NCI-H128 (cell line): ENCODE results near the gene NLK.
"Not testable (repeated sequence)": the region's sequence is repeated elsewhere in the genome, so short reads cannot be mapped to it uniquely, and the experiment has no call there.

Experiments used
- DNase-seq: peaks from one replicate; lab custom pipeline; 2025; ENCODE audit not compliant: unreplicated experiment; lab: John Stamatoyannopoulos, UW

NLK gene

DNA sequence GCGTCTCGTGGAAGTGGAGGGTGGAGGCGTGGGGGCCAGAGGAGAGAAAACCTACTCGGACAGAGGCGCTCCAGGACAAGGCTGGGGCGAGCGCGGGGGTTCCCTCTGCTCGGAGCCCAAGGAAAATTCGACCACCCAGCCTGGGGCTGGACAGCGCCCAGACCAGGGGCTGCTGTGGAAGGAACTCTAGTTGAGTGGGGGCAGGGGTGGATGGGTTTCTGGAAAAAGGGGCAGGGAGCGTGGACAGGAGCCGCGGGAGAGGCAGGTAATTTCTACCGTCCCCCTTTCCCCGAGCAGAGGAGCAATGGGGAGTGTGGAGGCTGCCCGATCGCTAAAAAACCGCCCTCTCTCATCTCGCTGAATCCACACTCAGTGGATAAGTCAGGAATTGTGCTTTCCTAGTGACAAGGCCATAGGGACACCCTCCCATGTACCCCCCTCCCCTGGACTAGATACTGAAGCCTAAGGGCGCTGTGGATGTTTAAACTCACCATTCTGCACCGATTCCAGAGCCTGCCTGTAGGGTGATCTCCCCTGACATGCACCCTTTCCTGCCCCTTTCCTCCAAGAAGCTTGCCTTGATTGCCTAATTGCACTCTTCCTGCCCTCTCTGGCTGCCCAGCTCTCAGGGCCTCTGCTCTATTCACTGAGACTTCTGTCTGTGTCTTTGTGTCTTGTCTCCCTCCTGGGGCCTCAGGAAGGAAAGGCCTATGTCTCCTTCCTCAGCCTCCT, 185.8 kb downstream of the NLK start:
- DNase-seq, result no peak

DNA sequence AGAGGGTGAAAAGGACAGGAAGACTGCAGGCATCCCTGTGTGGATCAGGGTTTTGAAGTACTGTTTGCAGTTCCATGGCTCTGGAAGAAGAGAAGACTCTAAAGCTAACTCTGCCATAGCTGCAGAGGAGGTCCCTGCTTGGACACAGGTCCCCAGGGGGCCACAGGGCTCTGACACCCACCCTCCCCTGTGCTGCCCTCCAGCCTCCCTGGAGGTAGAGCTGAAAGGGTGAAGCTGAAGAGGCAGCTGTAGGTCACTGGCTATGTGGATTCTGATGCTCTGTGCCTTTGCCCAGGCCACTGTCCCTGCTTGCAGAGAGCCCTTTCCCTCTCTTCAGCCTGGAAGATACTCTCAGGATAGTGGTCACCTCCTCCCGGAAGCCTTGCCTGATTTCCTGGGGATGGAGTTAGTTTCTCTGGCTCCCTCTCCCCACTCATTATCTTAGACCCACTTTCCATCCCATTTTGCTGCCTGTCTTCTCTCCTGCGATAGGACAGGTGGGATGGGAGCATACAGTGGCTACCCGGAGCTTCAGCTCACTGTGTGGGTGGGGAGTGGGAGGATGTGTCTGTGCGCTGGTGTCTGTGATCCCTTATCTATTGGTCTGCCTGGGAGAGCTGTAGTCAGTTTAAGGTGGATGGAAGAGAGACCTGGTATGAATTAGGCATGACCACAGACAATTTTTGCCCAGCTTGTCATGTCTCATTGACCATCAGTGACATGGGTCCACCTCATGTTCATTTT, 186.7 kb downstream of the NLK start:
- DNase-seq, result no peak

DNA sequence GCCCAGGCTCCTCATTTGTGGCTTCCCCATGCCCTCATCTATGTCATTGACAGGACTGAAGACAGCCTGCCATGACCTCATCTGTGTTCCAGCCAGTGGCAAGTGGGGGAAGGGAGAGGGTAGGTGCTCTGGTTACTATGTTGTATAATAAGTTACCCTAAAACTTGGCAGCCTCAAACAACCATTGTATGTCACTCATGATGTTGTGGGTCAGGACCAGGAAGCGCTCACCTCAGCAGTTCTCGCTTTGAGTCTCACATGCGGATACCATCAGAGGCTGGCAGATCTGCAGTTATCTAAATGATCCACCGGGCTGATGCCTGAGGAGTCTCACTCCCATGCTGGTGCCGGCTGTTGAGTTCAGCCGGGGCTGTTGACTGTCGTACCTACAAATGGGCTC, 187.5 kb downstream of the NLK start:
- no peak for DNase-seq

GRCh38 chr17:28230607-28231006, 188.1 kb downstream of the NLK start:
- not testable (repeated sequence) for DNase-seq

DNA sequence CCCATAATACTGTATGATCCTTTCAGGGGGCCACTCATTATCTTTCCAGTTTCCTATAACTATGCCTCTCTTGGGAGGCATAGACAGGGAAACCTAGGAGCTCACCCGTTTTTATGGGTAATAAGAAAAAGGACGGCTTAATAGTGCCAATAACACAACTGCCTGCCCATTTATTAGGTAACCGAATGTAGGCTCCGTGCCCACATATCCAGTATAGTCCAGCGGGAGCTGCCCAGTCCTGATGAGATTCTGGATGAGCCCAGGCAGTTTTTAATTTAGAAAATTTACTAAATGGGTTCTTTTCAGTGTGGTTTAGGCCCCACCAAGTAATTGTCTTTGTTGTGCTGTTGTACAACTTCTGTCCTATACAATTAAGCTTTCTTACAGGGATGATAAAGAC, 189.1 kb downstream of the NLK start:
- DNase-seq, result not testable (repeated sequence)

GRCh38 chr17:28232966-28233870, 190.7 kb downstream of the NLK start:
- not testable (repeated sequence) for DNase-seq

- peak; percentile 9 for DNase-seq
Measured at GRCh38 chr17:28233872-28234856, 191.7 kb downstream of the NLK start.

- DNase-seq, result not testable (repeated sequence)
Measured at GRCh38 chr17:28235066-28235700, 192.7 kb downstream of the NLK start.

GRCh38 chr17:28236033-28236653, 193.7 kb downstream of the NLK start:
- not testable (repeated sequence) for DNase-seq

DNA sequence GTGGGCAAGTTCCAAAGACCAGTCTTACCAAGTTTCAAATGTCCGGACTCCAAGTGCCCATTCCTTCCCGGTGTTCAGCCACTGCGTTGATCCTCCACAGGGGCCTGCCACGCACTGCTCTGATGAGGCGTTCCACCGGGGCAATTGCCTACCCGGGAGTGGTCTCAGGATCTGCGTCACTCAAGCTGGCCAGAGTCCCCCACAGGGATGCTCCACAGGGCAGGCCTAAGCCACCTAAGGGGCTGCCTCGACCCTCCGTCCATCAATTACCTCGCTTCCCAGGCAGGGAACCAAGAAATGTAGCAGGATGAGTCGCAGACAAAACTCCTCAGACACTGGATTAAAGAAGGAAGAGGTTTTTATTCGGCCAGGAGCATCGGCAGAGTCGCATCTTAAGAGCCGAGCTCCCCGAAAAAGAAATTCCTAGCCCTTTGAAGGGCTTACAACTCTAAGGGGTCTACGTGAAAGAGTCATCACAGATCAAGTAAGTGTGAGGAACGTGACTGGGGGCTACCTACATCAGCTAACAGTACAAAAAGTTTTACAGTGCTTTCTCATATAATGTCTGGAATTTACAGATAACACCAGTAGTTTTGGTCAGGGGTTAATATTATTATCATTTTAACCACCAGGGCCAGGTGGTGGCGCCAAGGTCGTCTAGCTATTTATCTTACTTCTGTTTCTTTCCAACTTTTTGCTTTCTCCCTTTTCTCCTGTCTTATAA, 196.2 kb downstream of the NLK start:
- not testable (repeated sequence) for DNase-seq

DNA sequence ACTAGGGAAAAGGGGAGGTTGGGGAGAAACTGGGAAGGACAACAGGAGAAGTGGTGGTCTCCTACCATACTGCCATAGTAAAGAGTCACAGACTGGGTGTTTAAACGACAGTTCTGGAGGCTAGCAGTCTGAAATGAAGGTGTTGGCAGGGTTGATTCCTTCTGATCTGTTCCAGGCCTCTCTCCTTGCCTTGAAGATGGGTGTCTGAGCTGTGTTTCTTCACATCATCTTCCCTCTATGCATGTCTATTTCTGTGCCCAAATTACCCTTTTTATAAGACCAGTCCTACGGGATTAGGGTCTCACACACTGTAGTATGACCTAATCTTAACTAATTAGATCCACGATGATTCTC, 196.8 kb downstream of the NLK start:
- DNase-seq, result no peak

DNA sequence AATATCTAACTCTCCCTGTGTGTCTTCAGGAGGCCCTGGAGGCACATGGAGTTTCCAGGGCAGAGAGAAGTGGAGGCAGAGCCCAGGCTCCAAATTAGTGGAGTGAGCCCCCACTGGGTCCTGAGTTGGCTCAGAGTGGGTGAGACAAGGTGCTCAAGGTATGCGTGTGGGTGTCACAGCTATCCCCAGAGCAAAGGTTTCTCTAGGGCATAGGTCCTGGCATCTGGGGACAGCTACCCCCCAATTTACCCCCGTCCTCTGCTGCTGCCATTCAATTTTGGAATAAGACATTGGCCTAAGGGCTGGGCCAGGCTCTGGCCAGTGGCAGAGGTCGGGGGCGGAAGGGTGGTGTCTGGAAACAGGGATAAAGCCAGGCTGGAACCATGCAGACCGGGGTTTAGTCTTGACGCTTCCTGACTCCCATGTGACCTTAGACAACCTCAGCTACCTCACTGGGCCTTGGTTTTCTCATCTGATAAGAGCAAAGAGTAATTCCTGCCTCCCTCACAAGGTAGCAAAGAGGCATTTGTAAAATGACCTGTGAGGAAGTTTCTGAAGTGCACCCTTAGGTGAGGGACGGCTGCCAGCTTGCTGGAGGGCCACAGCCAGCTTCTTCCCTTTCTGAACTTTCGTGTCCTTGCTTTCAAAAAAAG, 198.3 kb downstream of the NLK start:
- DNase-seq, result no peak

DNA sequence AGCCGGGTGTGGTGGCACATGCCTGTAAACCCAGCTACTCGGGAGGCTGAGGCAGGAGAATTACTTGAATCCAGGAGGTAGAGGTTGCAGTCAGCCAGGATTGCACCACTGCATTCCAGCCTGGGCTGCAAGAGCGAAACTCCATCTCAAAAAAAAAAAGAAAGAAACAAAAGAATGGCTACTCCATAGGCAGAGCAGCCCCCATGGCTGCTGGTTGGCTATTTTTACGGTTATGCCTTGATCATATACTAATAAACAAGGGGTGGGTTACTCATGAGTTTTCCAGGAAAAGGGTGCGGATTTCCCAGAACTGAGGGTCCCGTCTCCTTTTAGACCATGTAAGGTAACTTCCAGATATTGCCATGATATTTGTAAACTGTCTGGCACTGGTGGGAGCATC, 200.3 kb downstream of the NLK start:
- no peak for DNase-seq

DNA sequence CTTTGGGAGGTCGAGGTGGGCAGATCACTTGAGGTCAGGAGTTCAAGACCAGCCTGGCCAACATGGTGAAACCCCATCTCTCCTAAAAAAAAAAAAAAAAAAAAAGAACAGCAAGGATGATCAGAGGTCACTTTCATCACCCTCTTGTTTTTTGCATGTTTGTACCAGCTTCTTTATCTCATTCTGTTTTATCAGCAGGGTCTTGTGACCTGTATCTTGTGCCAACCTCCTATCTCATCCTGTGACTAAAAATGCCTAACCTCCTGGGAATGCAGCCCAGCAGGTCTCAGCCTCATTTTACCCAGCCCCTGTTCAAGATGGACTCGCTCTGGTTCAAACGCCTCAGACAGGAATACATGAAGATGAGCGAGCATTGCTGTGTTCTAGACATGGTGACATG, 200.8 kb downstream of the NLK start:
- not testable (repeated sequence) for DNase-seq

- DNase-seq, result no peak
Measured at GRCh38 chr17:28244446-28244845, 202.0 kb downstream of the NLK start.
